ENCODE measurements around the gene CTNNAL1. TPM values are rescaled to one million over a fixed set of nuclear protein-coding genes. Genes with fewer than 3 reads are reported as not detected.
"Not testable (repeated sequence)": the region's sequence is repeated elsewhere in the genome, so short reads cannot be mapped to it uniquely, and the experiment has no call there.

Gene CTNNAL1
- polyA plus RNA-seq, 2 donors = 13.5 to 15.0 TPM

- Histone ChIP-seq H3K9me3 (ENCODE audit: control insufficient read depth in 2 of 2, insufficient read depth in 1 of 2, low read depth in 1 of 2, low read length in 1 of 2) (no peaks in the 10 kb centered on the region), H3K4me3 (ENCODE audit: low read depth in 1 of 2, low read length in 2 of 2) (no peak overlapping the region), H3K4me1 (ENCODE audit: control insufficient read depth in 2 of 2, insufficient read depth in 2 of 2, low read length in 1 of 2) (no peaks in the 10 kb centered on the region), H3K27me3 (ENCODE audit: control insufficient read depth in 1 of 2, insufficient read depth in 2 of 2, low read length in 2 of 2) (no peaks in the 10 kb centered on the region), H3K36me3 (ENCODE audit: control insufficient read depth in 2 of 2, insufficient read depth in 2 of 2, low read length in 1 of 2) (peaks cover 0 to 29% of the 10 kb centered on the region in 2 donors), H3K27ac (ENCODE audit: low read depth in 2 of 2, low read length in 1 of 2) (no peak overlapping the region)
- WGBS, 2 donors = 79 to 89% methylated on average over 2 of the region's 2 CpGs
These were observed 109.7 kb downstream of the CTNNAL1 start for GRCh38 chr9:108903420-108904103.

DNA sequence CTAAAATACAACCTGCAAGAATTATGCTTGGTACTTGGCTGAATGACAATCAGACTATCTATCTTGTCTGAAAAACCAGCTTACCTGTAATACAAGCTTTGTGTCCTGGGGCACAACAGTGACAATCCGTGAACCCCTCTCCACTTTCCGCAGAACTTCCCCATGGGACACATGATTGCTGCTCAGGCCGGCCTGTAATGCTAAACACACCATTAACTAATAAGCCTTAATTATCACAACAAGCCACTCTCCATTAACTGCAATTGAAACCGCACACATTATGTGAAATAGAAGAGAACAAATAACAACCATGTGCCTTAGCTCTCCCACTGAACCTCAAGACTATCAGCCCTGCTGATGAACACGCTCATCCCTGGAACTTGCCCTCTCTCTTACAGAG, 113.1 kb downstream of the CTNNAL1 start:
- H3K4me1 ChIP-seq (ENCODE audit: control insufficient read depth in 2 of 2, insufficient read depth in 2 of 2, low read length in 1 of 2) = no peaks in the 10 kb centered on the region
- 89 to 94% methylated on average over 5 of the region's 5 CpGs for WGBS, 2 donors
- H3K27ac ChIP-seq (ENCODE audit: low read depth in 2 of 2, low read length in 1 of 2) = no peak overlapping the region
- H3K27me3 ChIP-seq (ENCODE audit: control insufficient read depth in 1 of 2, insufficient read depth in 2 of 2, low read length in 2 of 2) = no peaks in the 10 kb centered on the region
- H3K4me3 ChIP-seq (ENCODE audit: low read depth in 1 of 2, low read length in 2 of 2) = no peak overlapping the region
- peaks cover 0 to 2% of the 10 kb centered on the region in 2 donors for H3K9me3 ChIP-seq (ENCODE audit: control insufficient read depth in 2 of 2, insufficient read depth in 1 of 2, low read depth in 1 of 2, low read length in 1 of 2)
- H3K36me3 ChIP-seq (ENCODE audit: control insufficient read depth in 2 of 2, insufficient read depth in 2 of 2, low read length in 1 of 2) = peaks cover 13 to 20% of the 10 kb centered on the region in 2 donors

DNA sequence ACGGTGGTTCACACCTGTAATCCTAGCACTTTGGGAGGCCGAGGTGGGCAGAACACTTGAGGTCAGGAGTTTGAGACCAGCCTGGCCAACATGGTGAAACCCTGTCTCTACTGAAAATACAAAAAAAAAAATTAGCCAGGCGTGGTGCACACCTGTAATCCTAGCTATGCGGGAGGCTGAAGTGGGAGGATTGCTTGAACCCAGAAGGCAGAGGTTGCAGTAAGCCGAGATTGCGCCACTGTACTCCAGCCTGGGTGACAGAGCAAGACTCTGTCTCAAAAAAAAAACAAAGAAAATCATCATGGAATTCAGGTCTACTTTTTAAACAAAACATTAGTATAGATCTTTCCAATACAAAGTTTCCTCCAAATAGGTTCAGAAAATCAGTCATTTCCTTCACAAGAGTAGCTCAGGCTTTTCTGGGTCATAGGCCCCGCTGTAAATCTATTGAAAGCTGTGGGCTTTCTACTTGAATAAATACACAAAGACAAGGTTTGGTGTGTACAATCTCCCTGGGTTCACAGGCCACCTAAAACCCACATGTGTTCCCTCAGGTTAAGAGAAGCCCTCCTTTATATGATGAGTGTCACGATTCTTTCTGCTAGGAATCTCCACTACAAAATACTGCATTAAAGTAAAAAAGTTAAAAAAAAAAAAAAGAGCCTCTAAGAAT, 114.1 kb downstream of the CTNNAL1 start:
- H3K9me3 ChIP-seq (ENCODE audit: control insufficient read depth in 2 of 2, insufficient read depth in 1 of 2, low read depth in 1 of 2, low read length in 1 of 2); H3K27me3 ChIP-seq (ENCODE audit: control insufficient read depth in 1 of 2, insufficient read depth in 2 of 2, low read length in 2 of 2); H3K4me1 ChIP-seq (ENCODE audit: control insufficient read depth in 2 of 2, insufficient read depth in 2 of 2, low read length in 1 of 2); H3K27ac ChIP-seq (ENCODE audit: low read depth in 2 of 2, low read length in 1 of 2); H3K4me3 ChIP-seq (ENCODE audit: low read depth in 1 of 2, low read length in 2 of 2): not testable (repeated sequence)
- 94 to 95% methylated on average over 8 of the region's 8 CpGs for whole genome bisulfite sequencing, 2 donors
- H3K36me3 ChIP-seq (ENCODE audit: control insufficient read depth in 2 of 2, insufficient read depth in 2 of 2, low read length in 1 of 2) = peaks cover 20 to 23% of the 10 kb centered on the region in 2 donors

- Histone ChIP-seq H3K9me3 (ENCODE audit: control insufficient read depth in 2 of 2, insufficient read depth in 1 of 2, low read depth in 1 of 2, low read length in 1 of 2) (peaks cover 0 to 2% of the 10 kb centered on the region in 2 donors), H3K4me3 (ENCODE audit: low read depth in 1 of 2, low read length in 2 of 2) (no peak overlapping the region), H3K27me3 (ENCODE audit: control insufficient read depth in 1 of 2, insufficient read depth in 2 of 2, low read length in 2 of 2) (no peaks in the 10 kb centered on the region), H3K4me1 (ENCODE audit: control insufficient read depth in 2 of 2, insufficient read depth in 2 of 2, low read length in 1 of 2) (no peaks in the 10 kb centered on the region), H3K27ac (ENCODE audit: low read depth in 2 of 2, low read length in 1 of 2) (no peak overlapping the region), H3K36me3 (ENCODE audit: control insufficient read depth in 2 of 2, insufficient read depth in 2 of 2, low read length in 1 of 2) (peaks cover 20 to 27% of the 10 kb centered on the region in 2 donors)
- 93 to 97% methylated on average over 2 of the region's 2 CpGs for WGBS, 2 donors
These were observed 115.8 kb downstream of the CTNNAL1 start for GRCh38 chr9:108897324-108898096.

DNA sequence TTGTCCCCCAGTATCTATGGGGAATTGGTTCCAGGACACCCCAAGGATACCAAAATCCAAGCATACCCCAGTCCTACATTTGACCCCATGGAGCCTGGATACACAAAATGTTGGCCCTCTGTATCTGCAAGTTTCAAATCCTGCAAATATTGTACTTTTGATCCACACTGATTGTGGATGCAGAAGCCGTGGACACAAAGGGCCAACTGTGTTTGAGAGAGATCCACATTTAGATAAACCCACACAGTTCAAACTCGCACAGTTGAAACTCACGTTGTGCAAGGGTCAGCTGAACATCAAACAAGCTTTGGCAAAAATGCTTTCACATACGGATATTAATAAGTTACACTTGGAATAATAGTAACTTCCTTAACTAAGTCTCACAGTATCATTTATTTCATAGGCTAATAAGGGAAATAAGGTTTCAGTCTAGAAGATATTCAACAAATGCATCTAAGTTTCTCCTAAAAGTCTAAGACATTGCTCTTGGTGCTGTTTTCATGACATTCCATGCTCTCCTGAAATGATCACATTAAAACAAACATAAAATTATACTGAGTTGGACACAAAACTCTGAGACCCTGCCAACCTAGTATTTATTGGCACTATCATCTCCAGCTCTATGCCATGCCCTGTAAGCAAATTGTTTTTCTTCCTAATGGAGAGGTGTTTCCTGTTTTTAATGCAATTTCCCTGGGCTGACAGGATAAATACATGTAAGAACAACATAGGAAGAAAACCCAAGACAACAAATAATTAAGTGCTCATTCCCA, 118.9 kb downstream of the CTNNAL1 start:
- Histone ChIP-seq H3K27ac (ENCODE audit: low read depth in 2 of 2, low read length in 1 of 2) (no peak overlapping the region), H3K4me1 (ENCODE audit: control insufficient read depth in 2 of 2, insufficient read depth in 2 of 2, low read length in 1 of 2) (no peaks in the 10 kb centered on the region), H3K36me3 (ENCODE audit: control insufficient read depth in 2 of 2, insufficient read depth in 2 of 2, low read length in 1 of 2) (peaks cover 26 to 30% of the 10 kb centered on the region in 2 donors), H3K4me3 (ENCODE audit: low read depth in 1 of 2, low read length in 2 of 2) (no peak overlapping the region), H3K27me3 (ENCODE audit: control insufficient read depth in 1 of 2, insufficient read depth in 2 of 2, low read length in 2 of 2) (no peaks in the 10 kb centered on the region), H3K9me3 (ENCODE audit: control insufficient read depth in 2 of 2, insufficient read depth in 1 of 2, low read depth in 1 of 2, low read length in 1 of 2) (peaks cover 0 to 2% of the 10 kb centered on the region in 2 donors)
- 88% methylated on average over 4 of the region's 4 CpGs for WGBS, 2 donors

Other genes with a start within 250 kb of the CTNNAL1 start
- gene ACTL7B, start 157.5 kb downstream of the CTNNAL1 start, polyA plus RNA-seq = under 1 TPM in 1 of 2 donors, not detected in 1; 0.02 TPM
- not detected for gene ACTL7A, start 151.2 kb downstream of the CTNNAL1 start, polyA plus RNA-seq
- gene ELP1, start 79.4 kb downstream of the CTNNAL1 start, polyA plus RNA-seq = 1 to 10 TPM; 8.9 to 9.5 TPM
- 10 to 100 TPM; 12.5 to 19.4 TPM for gene ABITRAM, start 79.1 kb downstream of the CTNNAL1 start, polyA plus RNA-seq
- 1 to 10 TPM; 4.0 to 7.4 TPM for gene TMEM245, start 106.4 kb upstream of the CTNNAL1 start, polyA plus RNA-seq
- under 1 TPM; 0.08 to 0.20 TPM for gene FRRS1L, start 153.8 kb upstream of the CTNNAL1 start, polyA plus RNA-seq

All from esophagus (tissue), 2 donors.